ENCODE measurements around the gene PLXNA4. TPM values are rescaled to one million over a fixed set of nuclear protein-coding genes. Genes with fewer than 3 reads are reported as not detected.

The PLXNA4 gene
- total and polyA plus RNA-seq, 9 of the 15 experiments (the other 6 are each of a cell fraction or from before 2014, with no cell fraction given), result under 0.01 to 0.09 TPM; not detected in 7

- TF ChIP-seq, protein P1, sequence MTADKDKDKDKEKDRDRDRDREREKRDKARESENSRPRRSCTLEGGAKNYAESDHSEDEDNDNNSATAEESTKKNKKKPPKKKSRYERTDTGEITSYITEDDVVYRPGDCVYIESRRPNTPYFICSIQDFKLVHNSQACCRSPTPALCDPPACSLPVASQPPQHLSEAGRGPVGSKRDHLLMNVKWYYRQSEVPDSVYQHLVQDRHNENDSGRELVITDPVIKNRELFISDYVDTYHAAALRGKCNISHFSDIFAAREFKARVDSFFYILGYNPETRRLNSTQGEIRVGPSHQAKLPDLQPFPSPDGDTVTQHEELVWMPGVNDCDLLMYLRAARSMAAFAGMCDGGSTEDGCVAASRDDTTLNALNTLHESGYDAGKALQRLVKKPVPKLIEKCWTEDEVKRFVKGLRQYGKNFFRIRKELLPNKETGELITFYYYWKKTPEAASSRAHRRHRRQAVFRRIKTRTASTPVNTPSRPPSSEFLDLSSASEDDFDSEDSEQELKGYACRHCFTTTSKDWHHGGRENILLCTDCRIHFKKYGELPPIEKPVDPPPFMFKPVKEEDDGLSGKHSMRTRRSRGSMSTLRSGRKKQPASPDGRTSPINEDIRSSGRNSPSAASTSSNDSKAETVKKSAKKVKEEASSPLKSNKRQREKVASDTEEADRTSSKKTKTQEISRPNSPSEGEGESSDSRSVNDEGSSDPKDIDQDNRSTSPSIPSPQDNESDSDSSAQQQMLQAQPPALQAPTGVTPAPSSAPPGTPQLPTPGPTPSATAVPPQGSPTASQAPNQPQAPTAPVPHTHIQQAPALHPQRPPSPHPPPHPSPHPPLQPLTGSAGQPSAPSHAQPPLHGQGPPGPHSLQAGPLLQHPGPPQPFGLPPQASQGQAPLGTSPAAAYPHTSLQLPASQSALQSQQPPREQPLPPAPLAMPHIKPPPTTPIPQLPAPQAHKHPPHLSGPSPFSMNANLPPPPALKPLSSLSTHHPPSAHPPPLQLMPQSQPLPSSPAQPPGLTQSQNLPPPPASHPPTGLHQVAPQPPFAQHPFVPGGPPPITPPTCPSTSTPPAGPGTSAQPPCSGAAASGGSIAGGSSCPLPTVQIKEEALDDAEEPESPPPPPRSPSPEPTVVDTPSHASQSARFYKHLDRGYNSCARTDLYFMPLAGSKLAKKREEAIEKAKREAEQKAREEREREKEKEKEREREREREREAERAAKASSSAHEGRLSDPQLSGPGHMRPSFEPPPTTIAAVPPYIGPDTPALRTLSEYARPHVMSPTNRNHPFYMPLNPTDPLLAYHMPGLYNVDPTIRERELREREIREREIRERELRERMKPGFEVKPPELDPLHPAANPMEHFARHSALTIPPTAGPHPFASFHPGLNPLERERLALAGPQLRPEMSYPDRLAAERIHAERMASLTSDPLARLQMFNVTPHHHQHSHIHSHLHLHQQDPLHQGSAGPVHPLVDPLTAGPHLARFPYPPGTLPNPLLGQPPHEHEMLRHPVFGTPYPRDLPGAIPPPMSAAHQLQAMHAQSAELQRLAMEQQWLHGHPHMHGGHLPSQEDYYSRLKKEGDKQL (CRISPR knock-in tag; IDR thresholded peaks at IDR 0.05; ENCODE audit: borderline replicate concordance), result no peak
- TF ChIP-seq E2F6 (IDR thresholded peaks at IDR 0.05; ENCODE audit: borderline replicate concordance in 1 of 2, extremely low read depth in 1 of 2, insufficient read depth in 1 of 2, insufficient read length in 1 of 2, low read depth in 1 of 2, low read length in 1 of 2, poor library complexity in 1 of 2, severe bottlenecking in 1 of 2) (no peak), EP300 (IDR thresholded peaks at IDR 0.05; ENCODE audit: low read length) (peak; percentile 50), ATF1 (CRISPR knock-in tag; IDR thresholded peaks at IDR 0.05) (no peak), ATF1 (tag; IDR thresholded peaks at IDR 0.05) (no peak), RBBP5 (IDR thresholded peaks at IDR 0.05; ENCODE audit: borderline replicate concordance, insufficient read depth, low read length, poor library complexity, severe bottlenecking) (no peak), NONO (IDR thresholded peaks at IDR 0.05; ENCODE audit: low read depth in 2 of 2, low read length in 1 of 2) (no peak), ELF4 (CRISPR knock-in tag; IDR thresholded peaks at IDR 0.05) (no peak), CHD2 (IDR thresholded peaks at IDR 0.05; ENCODE audit: low read depth, low read length) (no peak), EGR1 (conservative IDR thresholded peaks at IDR 0.05) (no peak), DMBX1 (CRISPR knock-in tag; IDR thresholded peaks at IDR 0.05; ENCODE audit: borderline replicate concordance) (peak; percentile 73; the same call in 1 of the 2 replicates), SMARCC2 (IDR thresholded peaks at IDR 0.05; ENCODE audit: low read depth) (no peak), MLX (CRISPR knock-in tag; conservative IDR thresholded peaks at IDR 0.05) (no peak), CREBBP (IDR thresholded peaks at IDR 0.05; ENCODE audit: low read depth, low read length) (no peak), ZNF431 (CRISPR knock-in tag; IDR thresholded peaks at IDR 0.05) (no peak), ZNF140 (CRISPR knock-in tag; IDR thresholded peaks at IDR 0.05) (no peak), ZNF395 (CRISPR knock-in tag; IDR thresholded peaks at IDR 0.05) (peak; percentile 92; the same call in 1 of the 2 replicates)
- TF ChIP-seq, protein P2, sequence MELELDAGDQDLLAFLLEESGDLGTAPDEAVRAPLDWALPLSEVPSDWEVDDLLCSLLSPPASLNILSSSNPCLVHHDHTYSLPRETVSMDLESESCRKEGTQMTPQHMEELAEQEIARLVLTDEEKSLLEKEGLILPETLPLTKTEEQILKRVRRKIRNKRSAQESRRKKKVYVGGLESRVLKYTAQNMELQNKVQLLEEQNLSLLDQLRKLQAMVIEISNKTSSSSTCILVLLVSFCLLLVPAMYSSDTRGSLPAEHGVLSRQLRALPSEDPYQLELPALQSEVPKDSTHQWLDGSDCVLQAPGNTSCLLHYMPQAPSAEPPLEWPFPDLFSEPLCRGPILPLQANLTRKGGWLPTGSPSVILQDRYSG (tag; conservative IDR thresholded peaks at IDR 0.05; ENCODE audit: low read depth), result 0 out of 2 replicates have a peak, but pooled peaks have one; percentile 47
These were observed 86.5 kb downstream of the PLXNA4 start (continued) for GRCh38 chr7:132489776-132490237.
